ENCODE measurements around the gene GLP2R.

- TF ChIP-seq UBTF (CRISPR knock-in tag; IDR thresholded peaks at IDR 0.05) (no peak), ZNF501 (CRISPR knock-in tag; IDR thresholded peaks at IDR 0.05) (no peak), YY1 (IDR thresholded peaks at IDR 0.05; ENCODE audit: insufficient read depth, insufficient replicate concordance, low read depth, low read length) (no peak), TARDBP (CRISPR knock-in tag; IDR thresholded peaks at IDR 0.05) (no peak)
Observed at GRCh38 chr17:9938764-9939163, 113.0 kb downstream of the GLP2R start.
